H1 (cell line): ENCODE data around the gene MAPRE2.

ENCODE experiments used
- BACH1 ChIP-seq: IDR thresholded peaks from 2 replicates; pipeline ENCODE4 v1.6.1; 2012; ENCODE audit warnings: low read length, improper control_type of control experiment
- CREB1 ChIP-seq: IDR thresholded peaks from 2 replicates; pipeline ENCODE4 v1.6.1; 2012; ENCODE audit warnings: inconsistent platforms
- CTCF ChIP-seq, 3 experiments: IDR thresholded peaks; 1 replicate in 2 of 3; 2 replicates in 1 of 3; pipeline versions ENCODE4 v1.5.1 to v1.6.1; 2011; ENCODE audit warnings: low read length in 3 of 3, mild to moderate bottlenecking in 3 of 3, inconsistent platforms in 2 of 3, low read depth in 1 of 3, moderate library complexity in 1 of 3; ENCODE audit not compliant: insufficient read depth in 1 of 3; ENCODE audit errors: control extremely low read depth in 1 of 3
- GABPA ChIP-seq: IDR thresholded peaks from 2 replicates; pipeline ENCODE4 v1.6.1; 2011; ENCODE audit warnings: mild to moderate bottlenecking, low read length, moderate library complexity, borderline replicate concordance; ENCODE audit not compliant: insufficient read depth
- MAFK ChIP-seq: IDR thresholded peaks from 2 replicates; pipeline ENCODE4 v1.6.1; 2012; ENCODE audit warnings: low read depth, mild to moderate bottlenecking, improper control_type of control experiment, low read length
- NANOG ChIP-seq: IDR thresholded peaks from 2 replicates; pipeline ENCODE4 v1.6.1; 2011; ENCODE audit warnings: low read length, low read depth, mild to moderate bottlenecking, inconsistent platforms; ENCODE audit not compliant: insufficient read depth, poor library complexity, severe bottlenecking
- POLR2A ChIP-seq, 2 experiments: IDR thresholded peaks; 1 replicate in 1 of 2; 2 replicates in 1 of 2; pipeline ENCODE4 v1.6.1; 2011; ENCODE audit warnings: low read depth in 2 of 2, low read length in 2 of 2, mild to moderate bottlenecking in 2 of 2; ENCODE audit errors: control extremely low read depth in 1 of 2

GRCh38 chr18:35010156-35010555 lies 31.1 kb upstream of the MAPRE2 start:
- TF ChIP-seq CTCF (IDR thresholded peaks at IDR 0.05; ENCODE audit: control extremely low read depth in 1 of 3, insufficient read depth in 1 of 3, low read depth in 1 of 3, low read length in 3 of 3) = no peak
- TF ChIP-seq POLR2A (IDR thresholded peaks at IDR 0.05; ENCODE audit: control extremely low read depth in 1 of 2, low read depth in 2 of 2, low read length in 2 of 2) = no peak
- no peak for TF ChIP-seq MAFK
- no peak for TF ChIP-seq GABPA
- TF ChIP-seq BACH1 = no peak
- TF ChIP-seq CREB1 = no peak
- no peak for TF ChIP-seq NANOG
